HG03378 (cell line): ENCODE results near the gene UVSSA.
A peak's percentile ranks its signal among the peaks of the same experiment; 100 is the strongest.

Source experiments
- ATAC-seq: cut with Tn5 transposase; IDR thresholded peaks from one replicate; pipeline ENCODE4 v1.9.1; 2021; ENCODE audit warnings: mild to moderate bottlenecking, moderate library complexity; ENCODE audit not compliant: unreplicated experiment

The UVSSA gene, protein sequence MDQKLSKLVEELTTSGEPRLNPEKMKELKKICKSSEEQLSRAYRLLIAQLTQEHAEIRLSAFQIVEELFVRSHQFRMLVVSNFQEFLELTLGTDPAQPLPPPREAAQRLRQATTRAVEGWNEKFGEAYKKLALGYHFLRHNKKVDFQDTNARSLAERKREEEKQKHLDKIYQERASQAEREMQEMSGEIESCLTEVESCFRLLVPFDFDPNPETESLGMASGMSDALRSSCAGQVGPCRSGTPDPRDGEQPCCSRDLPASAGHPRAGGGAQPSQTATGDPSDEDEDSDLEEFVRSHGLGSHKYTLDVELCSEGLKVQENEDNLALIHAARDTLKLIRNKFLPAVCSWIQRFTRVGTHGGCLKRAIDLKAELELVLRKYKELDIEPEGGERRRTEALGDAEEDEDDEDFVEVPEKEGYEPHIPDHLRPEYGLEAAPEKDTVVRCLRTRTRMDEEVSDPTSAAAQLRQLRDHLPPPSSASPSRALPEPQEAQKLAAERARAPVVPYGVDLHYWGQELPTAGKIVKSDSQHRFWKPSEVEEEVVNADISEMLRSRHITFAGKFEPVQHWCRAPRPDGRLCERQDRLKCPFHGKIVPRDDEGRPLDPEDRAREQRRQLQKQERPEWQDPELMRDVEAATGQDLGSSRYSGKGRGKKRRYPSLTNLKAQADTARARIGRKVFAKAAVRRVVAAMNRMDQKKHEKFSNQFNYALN

GRCh38 chr4:1346781-1347409, at the start of gene UVSSA:
Gene UVSSA, plus strand, starts transcription at chr4:1347208. Its CDS starts 884 bp downstream, at chr4:1348092.
- ATAC-seq: peak; percentile 87

DNA sequence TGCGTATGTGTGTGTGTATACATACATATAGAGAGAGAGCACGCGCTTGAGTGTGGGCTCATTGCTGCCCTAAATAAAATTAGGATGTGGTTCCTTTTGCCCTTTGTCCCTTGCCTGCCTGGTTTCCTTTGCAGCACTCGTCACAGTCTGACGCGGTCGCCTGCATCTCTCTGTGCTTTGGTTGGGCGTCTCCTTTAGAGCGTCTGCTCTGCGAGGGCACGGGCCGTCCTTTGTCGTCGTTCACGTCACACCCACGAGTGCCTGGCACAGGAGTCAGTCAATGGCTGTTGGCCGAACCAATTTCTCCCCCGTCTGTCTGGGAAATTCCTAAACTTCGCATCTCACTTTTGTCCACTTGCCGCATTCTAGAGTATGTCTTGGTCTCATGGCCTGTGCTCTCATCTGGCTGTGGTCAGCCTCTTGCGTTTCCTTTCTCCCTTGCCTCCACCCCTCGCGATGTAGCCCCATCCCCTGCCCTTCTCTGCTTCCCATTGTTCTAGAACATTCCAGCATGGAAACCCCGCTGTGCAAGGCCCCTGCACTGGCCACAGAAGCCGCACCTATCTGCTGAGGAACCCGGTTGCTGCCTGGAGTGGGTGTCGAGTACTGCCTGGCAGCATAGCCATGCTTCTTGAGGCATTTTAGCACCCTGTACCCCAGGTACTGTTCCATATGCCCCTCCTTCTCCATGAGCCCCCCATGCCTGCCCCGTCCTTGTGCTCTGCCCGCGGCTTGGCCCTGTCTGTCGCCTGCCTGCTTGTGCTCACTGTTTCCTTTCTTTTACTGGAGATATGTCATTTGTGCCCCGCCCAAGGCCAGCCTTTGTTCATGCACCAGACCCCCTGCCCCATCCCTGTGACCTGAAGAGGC, 49.3 kb upstream of the UVSSA start:
- ATAC-seq: no peak

DNA sequence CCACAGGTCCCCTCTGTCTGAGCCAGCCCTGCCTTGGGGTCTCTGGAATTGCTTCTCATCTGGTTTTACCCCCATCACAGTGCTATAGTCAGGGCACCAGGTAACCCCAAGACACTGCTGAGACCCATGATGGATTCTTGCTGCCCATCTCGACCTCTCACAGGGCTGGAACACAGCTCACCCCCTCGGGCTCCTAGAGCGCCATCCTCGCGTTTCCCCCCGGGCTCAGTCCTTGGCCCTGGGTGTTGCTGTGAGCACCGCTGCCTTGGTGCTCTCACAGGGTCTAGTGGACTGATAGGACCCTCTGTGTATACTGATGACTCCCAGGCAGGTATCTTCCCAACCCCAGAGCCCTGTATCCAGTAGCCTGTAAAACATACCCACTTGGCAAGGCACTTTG, 48.5 kb upstream of the UVSSA start:
- ATAC-seq: no peak

- no peak for ATAC-seq
Measured at GRCh38 chr4:1299301-1299860, 47.6 kb upstream of the UVSSA start.

DNA sequence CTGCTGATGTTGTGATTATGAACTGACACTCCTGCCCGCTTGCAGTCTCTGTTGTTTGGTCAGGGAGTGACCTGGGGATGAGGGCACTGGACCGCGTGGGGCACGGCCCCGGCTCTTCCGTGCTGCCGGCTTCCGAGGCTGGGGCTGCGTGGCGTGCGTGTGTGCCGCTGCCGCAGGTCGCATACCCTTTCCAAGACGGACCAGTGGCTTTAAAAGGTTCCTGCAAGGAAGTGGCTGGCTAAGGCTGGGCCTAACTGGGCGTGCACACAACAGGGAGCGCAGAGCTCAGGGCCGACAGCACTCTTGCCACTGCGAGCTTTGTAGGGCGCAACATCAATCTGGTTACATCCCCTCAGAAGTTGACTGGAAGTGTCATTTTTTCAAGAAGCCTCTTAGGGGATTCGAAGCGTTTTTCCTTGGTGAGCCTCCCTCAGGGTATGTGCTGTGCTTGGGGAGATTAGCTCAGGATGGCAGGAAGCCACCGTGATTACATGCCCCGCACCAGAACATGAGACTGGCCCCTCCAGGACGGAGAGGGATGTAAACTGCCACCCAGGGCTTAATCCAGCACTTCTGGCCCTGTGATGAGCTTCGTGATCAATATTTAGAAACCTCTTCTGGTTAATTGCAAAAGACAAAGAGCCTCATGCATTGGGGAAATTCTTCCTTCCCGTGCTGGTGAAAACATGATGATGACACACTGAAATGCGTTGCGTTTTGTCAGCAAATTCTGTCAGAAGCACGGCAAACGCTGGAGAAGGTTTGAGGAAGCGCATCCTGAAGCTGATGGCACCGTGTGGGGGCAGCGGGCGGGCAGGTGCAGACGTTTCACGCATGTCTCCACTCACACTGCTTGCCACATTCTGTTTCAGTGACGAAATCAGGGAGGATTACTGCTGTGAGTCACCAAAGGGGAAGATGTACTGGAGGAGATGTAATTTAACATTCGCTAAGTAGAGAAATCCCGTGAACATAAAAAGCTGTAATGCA, 46.2 kb upstream of the UVSSA start:
- ATAC-seq: no peak

GRCh38 chr4:1302159-1302558, 44.8 kb upstream of the UVSSA start:
- ATAC-seq: no peak

GRCh38 chr4:1305261-1305711, 41.7 kb upstream of the UVSSA start:
- ATAC-seq: no peak

GRCh38 chr4:1305781-1306455, 41.1 kb upstream of the UVSSA start:
- ATAC-seq: no peak

- no peak for ATAC-seq
Measured at GRCh38 chr4:1307951-1308735, 38.9 kb upstream of the UVSSA start.

DNA sequence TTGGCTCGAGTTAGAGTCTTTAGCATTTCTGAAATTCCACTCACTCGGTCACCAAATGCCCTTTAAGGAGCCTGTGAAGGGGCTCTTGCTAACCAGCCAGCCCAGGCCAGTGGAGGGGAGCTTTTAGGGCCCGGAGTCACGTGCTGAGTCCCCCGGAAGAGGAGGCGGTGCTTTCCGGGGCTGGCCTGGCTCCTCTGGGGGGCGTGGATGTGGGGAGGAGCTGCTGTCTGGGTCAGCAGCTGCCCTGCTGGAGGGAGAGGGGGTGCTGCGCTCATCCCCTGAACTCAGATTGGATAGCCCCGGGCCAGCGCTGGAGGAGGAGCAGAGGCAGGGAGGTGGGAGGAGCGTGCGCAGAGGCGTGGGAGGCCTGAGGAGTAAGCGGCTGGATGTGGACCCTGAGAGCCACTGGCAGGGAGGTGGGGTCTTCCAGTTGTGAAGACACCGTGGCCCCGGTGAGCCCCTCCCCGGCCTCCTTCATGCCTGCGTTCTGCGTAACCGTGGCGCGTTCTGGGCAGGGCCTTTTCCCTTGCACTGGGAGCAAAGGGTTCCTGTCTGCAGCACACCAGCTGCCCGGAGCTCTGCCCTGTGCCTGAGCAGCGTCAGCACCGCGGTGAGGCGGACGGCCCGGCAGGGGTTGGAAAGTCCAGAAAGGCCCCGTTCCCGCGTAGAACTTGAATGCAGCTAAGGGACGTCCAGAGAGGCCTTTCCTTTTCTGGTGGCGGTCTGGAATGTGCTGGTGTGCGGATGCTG, 37.6 kb upstream of the UVSSA start:
- peak; percentile 62 for ATAC-seq

DNA sequence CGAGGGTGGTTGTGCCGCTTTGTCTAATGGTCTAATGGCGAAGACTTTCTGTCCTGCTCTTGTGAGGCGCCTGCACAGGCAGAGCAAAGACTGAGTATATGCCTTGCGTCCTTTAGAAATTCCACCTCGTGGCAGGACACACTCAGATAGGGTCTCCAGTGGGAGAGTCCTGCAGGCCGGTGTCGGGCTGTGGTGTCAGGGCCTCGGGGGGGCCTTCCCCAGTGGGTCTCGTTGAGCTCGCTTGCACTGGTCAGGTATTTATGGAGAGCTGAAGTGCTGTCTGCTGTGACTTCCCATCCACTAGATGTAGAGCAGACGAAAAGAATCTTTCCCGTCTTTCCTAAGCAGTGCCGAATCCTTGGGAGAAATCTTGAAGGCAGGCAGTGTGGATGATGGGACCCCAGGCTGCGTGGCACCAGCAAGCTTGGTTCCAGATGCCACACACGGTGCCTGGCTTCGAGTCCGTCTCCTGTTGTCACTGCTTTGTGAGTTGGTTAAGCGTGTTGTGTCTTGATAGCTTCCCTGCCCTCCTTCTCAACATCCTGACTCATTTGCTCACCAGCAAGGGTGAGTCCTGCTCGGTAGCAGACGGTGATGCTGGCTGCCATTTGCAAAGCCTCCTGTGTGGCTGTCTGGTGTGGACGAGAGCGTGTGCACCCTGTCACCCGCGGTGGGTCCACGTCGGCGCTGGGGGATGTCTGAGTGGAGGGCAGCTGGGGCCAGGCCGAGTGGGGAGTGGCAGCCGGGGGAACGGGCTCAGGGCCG, 36.8 kb upstream of the UVSSA start:
- no peak for ATAC-seq

GRCh38 chr4:1310796-1311631, 36.0 kb upstream of the UVSSA start:
- no peak for ATAC-seq

- ATAC-seq: no peak
Measured at GRCh38 chr4:1312821-1313640, 34.0 kb upstream of the UVSSA start.

- no peak for ATAC-seq
Measured at GRCh38 chr4:1315306-1315705, 31.7 kb upstream of the UVSSA start.
